Neuronal stem cell (in vitro differentiated cells): ENCODE measurements around the gene TRIM22.

Experiments used
- DNase-seq: peaks from one replicate; pipeline ENCODE4 v3.0.0-alpha.2; 2013; ENCODE audit warnings: low spot score
- H2AFZ ChIP-seq: one replicate; pipeline ENCODE4 v1.6.1; 2013; ENCODE audit warnings: mild to moderate bottlenecking, low read length, inconsistent platforms
- H2AK5ac ChIP-seq: 2 replicates; pipeline ENCODE4 v1.6.1; 2013; ENCODE audit warnings: low read depth, mild to moderate bottlenecking, inconsistent platforms, low read length, moderate library complexity, mixed read lengths
- H2BK120ac ChIP-seq: 2 replicates; pipeline ENCODE4 v1.6.1; 2013; ENCODE audit warnings: low read depth, mild to moderate bottlenecking, inconsistent platforms, low read length, moderate library complexity, mixed read lengths
- H2BK12ac ChIP-seq: one replicate; pipeline ENCODE4 v1.6.1; 2013; ENCODE audit warnings: low read length, inconsistent platforms
- H2BK15ac ChIP-seq: 2 replicates; pipeline ENCODE4 v1.6.1; 2013; ENCODE audit warnings: mild to moderate bottlenecking, low read length, inconsistent platforms, mixed read lengths
- H2BK5ac ChIP-seq: one replicate; pipeline ENCODE4 v1.6.1; 2013; ENCODE audit warnings: inconsistent platforms, mild to moderate bottlenecking, low read length, moderate library complexity
- H3K14ac ChIP-seq: one replicate; pipeline ENCODE4 v1.6.1; 2013; ENCODE audit warnings: low read length, inconsistent platforms
- H3K18ac ChIP-seq: 2 replicates; pipeline ENCODE4 v1.6.1; 2013; ENCODE audit warnings: low read length, inconsistent platforms
- H3K23ac ChIP-seq: 2 replicates; pipeline ENCODE4 v1.6.1; 2013; ENCODE audit warnings: low read depth, mild to moderate bottlenecking, mixed read lengths, low read length, inconsistent platforms; ENCODE audit not compliant: poor library complexity
- H3K27ac ChIP-seq: replicated peaks from 3 replicates; pipeline ENCODE4 v1.5.1; 2013; ENCODE audit warnings: low read length, inconsistent platforms
- H3K27me3 ChIP-seq, 3 experiments: 2 replicates each; pipeline ENCODE4 v1.6.1; 2013; ENCODE audit warnings: low read length in 3 of 3, mild to moderate bottlenecking in 2 of 3, inconsistent platforms in 1 of 3, low read depth in 1 of 3, mixed read lengths in 1 of 3, moderate library complexity in 1 of 3; ENCODE audit not compliant: control insufficient read depth in 3 of 3, insufficient read depth in 3 of 3
- H3K36me3 ChIP-seq, 2 donors: replicated peaks in 1 of 2; 2 replicates each; pipeline ENCODE4 v1.6.1; 2013; ENCODE audit warnings: low read length in 2 of 2; ENCODE audit not compliant: control insufficient read depth in 2 of 2, insufficient read depth in 2 of 2
- H3K4ac ChIP-seq: 2 replicates; pipeline ENCODE4 v1.6.1; 2013; ENCODE audit warnings: inconsistent platforms, mild to moderate bottlenecking, low read length, moderate library complexity
- H3K4me1 ChIP-seq, 2 donors: 1 replicate in 1 of 2; 2 replicates in 1 of 2; pipeline ENCODE4 v1.6.1; 2013; ENCODE audit warnings: low read length in 2 of 2, low read depth in 1 of 2; ENCODE audit not compliant: control insufficient read depth in 2 of 2, insufficient read depth in 1 of 2
- H3K4me2 ChIP-seq: one replicate; pipeline ENCODE4 v1.6.1; 2013; ENCODE audit warnings: mild to moderate bottlenecking, low read length, inconsistent platforms; ENCODE audit not compliant: insufficient read depth, poor library complexity, severe bottlenecking
- H3K4me3 ChIP-seq, 2 donors: 2 replicates each; pipeline ENCODE4 v1.5.1; 2013; ENCODE audit warnings: low read length in 2 of 2, mild to moderate bottlenecking in 2 of 2, inconsistent platforms in 1 of 2, moderate library complexity in 1 of 2
- H3K79me1 ChIP-seq: one replicate; pipeline ENCODE4 v1.6.1; 2013; ENCODE audit warnings: low read depth, mild to moderate bottlenecking, inconsistent platforms, low read length, moderate library complexity
- H3K9ac ChIP-seq: one replicate; pipeline ENCODE4 v1.6.1; 2013; ENCODE audit warnings: mild to moderate bottlenecking, low read depth, low read length, inconsistent platforms; ENCODE audit not compliant: poor library complexity
- H3K9me3 ChIP-seq, 2 donors: replicated peaks in 1 of 2; 2 replicates each; pipeline versions ENCODE3 to v1.6.1; 2013; ENCODE audit warnings: low read length in 2 of 2, mild to moderate bottlenecking in 2 of 2, inconsistent platforms in 1 of 2, low read depth in 1 of 2, mixed read lengths in 1 of 2, moderate library complexity in 1 of 2; ENCODE audit not compliant: control insufficient read depth in 2 of 2, insufficient read depth in 1 of 2
- H4K8ac ChIP-seq: one replicate; pipeline ENCODE4 v1.6.1; 2013; ENCODE audit warnings: low read depth, mild to moderate bottlenecking, inconsistent platforms, low read length, moderate library complexity
- H4K91ac ChIP-seq: one replicate; pipeline ENCODE4 v1.6.1; 2013; ENCODE audit warnings: low read length, low read depth, mild to moderate bottlenecking, inconsistent platforms; ENCODE audit not compliant: poor library complexity
- WGBS, 2 donors: extraction: QIAGEN DNeasy Blood & Tissue Kit; methylation state at CpG; one replicate each; pipeline ENCODE4 v1.1.7; 2013; ENCODE audit warnings: missing lambda C conversion rate in 2 of 2, mixed read lengths in 1 of 2; ENCODE audit not compliant: insufficient read length in 2 of 2, insufficient replicate concordance in 1 of 2; ENCODE audit errors: extremely low coverage in 2 of 2; 5-methylcytosine and 5-hydroxymethylcytosine counted together

The TRIM22 gene

DNA sequence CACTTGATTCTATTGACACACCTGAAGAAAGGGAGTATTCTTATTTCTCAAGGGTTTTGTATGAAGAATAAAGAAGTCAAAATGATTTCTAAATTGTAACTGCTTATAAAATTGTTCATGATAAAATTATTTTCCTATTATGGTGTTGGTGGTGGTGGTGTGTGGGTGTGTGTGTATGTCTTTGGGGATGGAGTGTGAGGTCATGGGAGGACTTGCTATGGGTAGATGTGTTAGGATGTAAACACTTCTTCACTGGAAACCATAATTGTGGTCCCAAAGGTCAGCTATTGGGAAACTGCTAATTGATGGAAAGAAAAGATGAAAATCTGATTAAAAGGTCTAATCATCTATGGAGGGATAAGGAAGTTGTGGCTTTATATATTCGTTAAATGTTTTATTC lies 5.1 kb downstream of the TRIM22 start:
- Histone ChIP-seq H3K27me3 (no peaks in the 10 kb centered on the region), H3K14ac (no peak overlapping the region), H3K4me3 (no peak overlapping the region), H3K36me3 (peaks cover 1 to 20% of the 10 kb centered on the region in 2 donors), H3K18ac (no peak overlapping the region), H2AFZ (no peak overlapping the region), H3K4me1 (peaks cover 0 to 5% of the 10 kb centered on the region in 2 donors), H3K4me2 (no peak overlapping the region), H3K27ac (no peak overlapping the region), H3K23ac (no peak overlapping the region), H3K9ac (no peak overlapping the region), H4K8ac (no peak overlapping the region), H2BK12ac (no peak overlapping the region), H2BK5ac (no peak overlapping the region), H2AK5ac (no peak overlapping the region), H2BK15ac (no peak overlapping the region), H3K4ac (no peak overlapping the region), H3K9me3 (peaks cover 3 to 5% of the 10 kb centered on the region in 2 donors), H3K79me1 (no peaks in the 10 kb centered on the region), H4K91ac (no peak overlapping the region), H2BK120ac (no peak overlapping the region)
- DNase-seq, result no peak
- WGBS, 2 donors, result no CpG with 5 or more reads among the region's 1 CpG

DNA sequence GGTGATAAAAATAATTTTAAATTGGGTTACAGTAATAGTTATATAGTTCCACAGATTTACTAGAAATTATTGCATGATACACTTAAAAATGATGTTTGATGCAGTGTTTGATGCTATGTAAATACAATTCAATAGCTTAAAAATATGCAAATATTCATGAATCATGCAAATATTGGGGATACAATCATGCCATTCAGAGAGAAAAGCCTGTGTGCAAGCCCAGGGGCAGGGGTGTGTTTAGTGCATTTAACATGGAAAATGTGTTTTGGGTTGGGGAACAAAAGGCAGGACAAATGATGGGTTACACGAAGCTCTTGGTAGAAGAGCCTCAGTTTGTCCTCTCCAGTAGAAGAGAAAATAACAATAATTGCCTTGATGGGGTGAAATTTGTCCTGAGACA lies 6.0 kb downstream of the TRIM22 start:
- H3K4me2 ChIP-seq, result no peak overlapping the region
- no peak overlapping the region for H2AFZ ChIP-seq
- H3K36me3 ChIP-seq, result peaks cover 1 to 20% of the 10 kb centered on the region in 2 donors
- no peak overlapping the region for H3K9ac ChIP-seq
- no peak for DNase-seq
- H3K4me3 ChIP-seq, result no peak overlapping the region
- H4K8ac ChIP-seq, result no peak overlapping the region
- H2BK15ac ChIP-seq, result no peak overlapping the region
- no peak overlapping the region for H3K23ac ChIP-seq
- no peak overlapping the region for H3K27ac ChIP-seq
- no peak overlapping the region for H3K14ac ChIP-seq
- no peak overlapping the region for H3K4ac ChIP-seq
- peaks cover 0 to 3% of the 10 kb centered on the region in 2 donors for H3K4me1 ChIP-seq
- no peaks in the 10 kb centered on the region for H3K27me3 ChIP-seq
- no peak overlapping the region for H3K18ac ChIP-seq
- no peak overlapping the region for H2BK12ac ChIP-seq
- H2BK120ac ChIP-seq, result no peak overlapping the region
- H2AK5ac ChIP-seq, result no peak overlapping the region
- H3K79me1 ChIP-seq, result no peaks in the 10 kb centered on the region
- no peak overlapping the region for H2BK5ac ChIP-seq
- peaks cover 3 to 4% of the 10 kb centered on the region in 2 donors for H3K9me3 ChIP-seq
- no CpG with 5 or more reads among the region's 1 CpG for WGBS, 2 donors
- H4K91ac ChIP-seq, result no peak overlapping the region

DNA sequence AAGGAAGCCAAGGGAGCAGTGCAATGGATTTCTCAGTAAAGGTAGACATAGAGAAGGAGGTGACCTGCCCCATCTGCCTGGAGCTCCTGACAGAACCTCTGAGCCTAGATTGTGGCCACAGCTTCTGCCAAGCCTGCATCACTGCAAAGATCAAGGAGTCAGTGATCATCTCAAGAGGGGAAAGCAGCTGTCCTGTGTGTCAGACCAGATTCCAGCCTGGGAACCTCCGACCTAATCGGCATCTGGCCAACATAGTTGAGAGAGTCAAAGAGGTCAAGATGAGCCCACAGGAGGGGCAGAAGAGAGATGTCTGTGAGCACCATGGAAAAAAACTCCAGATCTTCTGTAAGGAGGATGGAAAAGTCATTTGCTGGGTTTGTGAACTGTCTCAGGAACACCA lies 6.6 kb downstream of the TRIM22 start:
- Histone ChIP-seq H3K23ac (no peak overlapping the region), H2BK15ac (no peak overlapping the region), H3K27me3 (no peaks in the 10 kb centered on the region), H2BK12ac (no peak overlapping the region), H2BK5ac (no peak overlapping the region), H3K36me3 (peaks cover 1 to 20% of the 10 kb centered on the region in 2 donors), H3K79me1 (no peaks in the 10 kb centered on the region), H2BK120ac (no peak overlapping the region), H3K14ac (no peak overlapping the region), H3K9ac (no peak overlapping the region), H3K18ac (no peak overlapping the region), H2AK5ac (no peak overlapping the region), H2AFZ (no peak overlapping the region), H3K27ac (no peak overlapping the region), H3K4me2 (no peak overlapping the region), H4K91ac (no peak overlapping the region), H3K9me3 (peaks cover 0 to 3% of the 10 kb centered on the region in 2 donors), H4K8ac (no peak overlapping the region), H3K4ac (no peak overlapping the region), H3K4me3 (peak overlapping the region in 1 of 2 donors; percentile 36), H3K4me1 (no peaks in the 10 kb centered on the region)
- no CpG with 5 or more reads among the region's 2 CpGs for WGBS, 2 donors
- no peak for DNase-seq

DNA sequence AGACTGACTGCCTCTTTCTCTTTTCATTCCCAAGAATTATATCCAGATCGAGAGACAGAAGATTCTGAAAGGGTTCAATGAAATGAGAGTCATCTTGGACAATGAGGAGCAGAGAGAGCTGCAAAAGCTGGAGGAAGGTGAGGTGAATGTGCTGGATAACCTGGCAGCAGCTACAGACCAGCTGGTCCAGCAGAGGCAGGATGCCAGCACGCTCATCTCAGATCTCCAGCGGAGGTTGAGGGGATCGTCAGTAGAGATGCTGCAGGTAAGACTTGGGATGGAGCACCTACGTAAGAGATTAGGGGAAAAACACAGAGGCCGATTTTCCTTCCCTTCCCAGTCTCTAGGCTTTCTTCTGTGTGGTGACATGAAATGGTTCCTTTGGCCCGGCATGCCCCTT lies 8.7 kb downstream of the TRIM22 start:
- Histone ChIP-seq H3K9me3 (peaks cover 0 to 2% of the 10 kb centered on the region in 2 donors), H2AFZ (no peak overlapping the region), H3K18ac (no peak overlapping the region), H3K4me3 (no peak overlapping the region), H3K36me3 (peaks cover 1 to 24% of the 10 kb centered on the region in 2 donors), H3K14ac (no peak overlapping the region), H3K4me1 (no peaks in the 10 kb centered on the region), H2BK12ac (no peak overlapping the region), H3K4ac (no peak overlapping the region), H2BK15ac (no peak overlapping the region), H3K23ac (no peak overlapping the region), H3K27me3 (no peaks in the 10 kb centered on the region), H4K8ac (no peak overlapping the region), H2BK5ac (no peak overlapping the region), H3K27ac (no peak overlapping the region), H2AK5ac (no peak overlapping the region), H3K79me1 (no peaks in the 10 kb centered on the region), H3K9ac (no peak overlapping the region), H3K4me2 (no peak overlapping the region), H2BK120ac (no peak overlapping the region), H4K91ac (no peak overlapping the region)
- DNase-seq, result no peak
- WGBS, 2 donors, result no CpG with 5 or more reads among the region's 7 CpGs
